GDM1 (cell line): ENCODE data around the gene ARL14.

ENCODE experiments used
- DNase-seq: peaks from one replicate; lab custom pipeline; 2025; lab: John Stamatoyannopoulos, UW

Gene ARL14

DNA sequence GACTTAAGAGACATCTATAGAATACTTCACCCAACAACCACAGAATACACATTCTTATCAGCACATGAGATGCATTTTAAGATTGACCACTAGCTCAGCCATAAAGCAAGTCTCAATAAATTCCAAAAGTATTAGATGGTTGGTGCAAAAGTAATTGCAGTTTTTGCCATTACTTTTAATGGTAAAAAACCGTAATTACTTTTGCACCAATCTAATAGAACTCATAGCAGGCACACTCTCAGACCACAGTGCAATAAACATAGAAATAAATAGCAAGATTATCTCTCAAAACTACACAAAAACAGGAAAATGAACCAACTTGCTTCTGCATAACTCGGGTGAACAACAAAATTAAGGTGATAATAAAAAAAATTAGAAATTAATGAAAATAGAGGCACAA lies 45.4 kb downstream of the ARL14 start:
- no peak for DNase-seq

DNA sequence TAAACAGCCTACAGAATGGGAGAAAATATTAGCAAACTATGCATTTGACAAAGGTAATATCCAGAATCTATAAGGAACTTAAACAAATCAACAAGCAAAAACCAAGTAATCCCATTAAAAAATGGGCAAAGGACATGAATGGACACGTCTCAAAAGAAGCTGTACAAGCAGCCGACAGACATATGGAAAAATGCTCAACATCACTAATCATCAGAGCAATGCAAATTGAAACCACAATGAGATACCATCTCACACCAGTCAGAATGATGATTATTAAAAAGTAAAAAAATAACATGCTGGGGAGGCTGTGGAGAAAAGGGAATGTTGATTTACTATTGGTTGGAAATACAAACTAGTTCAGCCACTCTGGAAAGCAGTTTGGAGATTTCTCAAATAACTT lies 48.4 kb downstream of the ARL14 start:
- no peak for DNase-seq
